Kidney tubule cell (primary cell): ENCODE data around the gene BARX1.
"Not testable (repeated sequence)": the region's sequence is repeated elsewhere in the genome, so short reads cannot be mapped to it uniquely, and the experiment has no call there.

Source experiments
- DNase-seq: peaks from one replicate; pipeline ENCODE4 v3.0.0-alpha.2; 2018; ENCODE audit warnings: low spot score

Gene BARX1

DNA sequence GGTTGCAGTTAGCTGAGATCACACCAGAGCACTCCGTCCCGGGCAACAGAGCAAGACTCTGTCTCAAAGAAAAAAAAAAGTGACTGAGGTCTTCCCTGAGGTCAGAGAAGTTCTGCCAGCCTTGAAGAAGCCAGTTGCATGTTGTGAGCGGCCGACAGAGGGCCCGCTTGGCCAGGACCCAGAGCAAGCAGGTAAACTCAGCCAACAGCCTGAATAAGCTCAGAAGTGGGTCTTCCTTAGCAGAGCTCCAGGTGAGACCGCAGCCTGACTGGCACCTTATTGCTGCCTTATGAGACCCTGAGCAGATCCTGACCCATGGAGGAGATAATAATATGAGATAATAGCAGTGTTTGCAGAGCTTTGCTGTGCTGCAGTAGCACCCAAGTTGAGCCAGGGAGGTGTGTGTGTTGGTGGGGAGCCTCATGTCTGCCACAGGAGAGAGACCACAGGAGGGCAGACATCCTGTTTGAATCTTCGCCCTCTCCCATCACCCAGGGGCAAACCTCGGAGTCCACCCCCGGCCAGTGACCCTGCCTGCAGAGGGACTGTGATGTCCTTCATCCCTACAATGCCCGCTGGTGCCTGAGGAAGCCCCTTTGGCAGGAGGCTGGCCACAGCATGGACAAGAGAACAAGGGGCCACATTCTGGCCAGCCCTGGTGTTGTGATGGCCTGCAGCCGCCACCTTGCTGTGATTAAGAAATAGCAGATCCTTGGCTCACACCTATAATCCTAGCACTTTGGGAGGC is 10.8 kb upstream of the BARX1 start:
- DNase-seq: peak; percentile 29

- no peak for DNase-seq
Observed at GRCh38 chr9:93964685-93965084, 9.5 kb upstream of the BARX1 start.

DNA sequence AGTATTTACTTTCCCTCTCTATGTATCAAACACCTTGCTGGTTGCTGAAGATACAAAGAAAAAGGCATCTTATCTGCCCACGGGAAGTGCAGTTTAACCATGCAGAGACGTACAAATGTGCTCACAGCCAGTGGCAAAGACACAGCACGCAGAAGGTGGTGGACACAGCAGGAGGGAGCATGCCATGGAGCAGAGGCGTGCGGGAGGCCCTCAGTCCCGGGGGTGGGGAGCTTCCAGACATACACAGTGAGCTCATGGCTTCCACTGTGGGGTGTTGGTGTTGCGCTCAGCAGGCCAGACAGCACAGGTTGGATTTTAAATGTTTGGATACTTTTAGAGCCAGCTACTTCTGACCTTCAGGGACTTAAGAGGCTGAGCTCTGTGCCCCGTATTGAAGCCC is 8.8 kb upstream of the BARX1 start:
- no peak for DNase-seq

DNA sequence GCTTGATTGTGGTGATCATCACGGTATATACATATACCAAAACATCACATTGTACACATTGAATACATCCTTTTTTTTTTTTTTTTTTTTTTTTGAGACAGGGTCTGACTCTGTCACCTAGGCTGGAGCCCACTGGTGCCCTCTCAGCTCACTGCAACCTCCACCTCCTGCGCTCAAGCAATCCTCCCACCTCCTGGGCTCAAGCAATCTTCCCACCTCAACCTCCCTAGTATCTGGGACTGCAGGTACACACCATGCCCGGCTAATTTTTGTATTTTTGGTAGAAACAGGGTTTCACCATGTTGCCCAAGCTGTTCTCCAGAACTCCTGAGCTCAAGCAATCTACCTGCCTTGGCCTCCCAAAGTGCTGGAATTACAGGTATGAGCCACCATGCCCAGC is 8.3 kb upstream of the BARX1 start:
- DNase-seq: not testable (repeated sequence)

DNA sequence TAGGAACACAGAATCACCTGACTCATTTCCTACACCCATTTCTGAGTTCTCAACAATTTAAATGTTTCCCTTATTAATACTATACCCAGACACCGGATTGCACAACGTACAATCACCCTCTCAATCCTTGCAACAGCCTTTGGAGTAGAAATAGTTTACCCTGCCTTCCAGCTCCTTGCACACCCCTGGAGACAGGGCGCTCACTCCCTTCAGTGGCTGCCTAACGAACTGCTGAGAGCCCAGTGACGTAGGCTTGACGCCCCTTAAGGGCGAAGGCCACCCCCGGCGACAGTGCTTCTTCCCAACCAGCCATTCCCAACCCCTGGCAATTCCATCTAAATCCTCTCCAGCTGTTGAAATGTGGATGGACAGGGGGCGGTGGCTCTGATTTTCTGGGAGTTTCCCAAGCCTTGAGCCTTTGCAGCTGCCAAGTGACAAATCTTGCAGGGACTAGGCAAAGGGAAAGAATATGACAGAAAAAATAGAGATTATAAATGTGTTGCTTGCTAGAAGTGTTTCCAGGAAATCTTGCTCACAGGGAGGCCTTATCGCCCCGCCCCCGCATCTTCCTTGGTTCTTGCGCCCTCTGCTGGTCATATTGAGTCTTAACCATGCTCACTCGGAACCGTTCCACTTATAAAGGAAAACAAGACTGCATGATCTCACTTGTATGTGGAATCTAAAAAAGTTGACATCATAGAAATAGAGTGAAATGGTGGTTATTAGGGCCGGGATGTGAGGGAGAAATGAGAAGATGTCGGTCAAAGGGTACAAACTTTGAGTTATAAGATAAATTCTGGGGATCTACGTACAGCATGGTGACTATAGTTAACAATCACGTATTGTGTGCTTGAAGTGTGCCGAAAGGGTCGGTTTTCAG is 7.6 kb upstream of the BARX1 start:
- DNase-seq: peak; percentile 73

GRCh38 chr9:93962017-93962416 is 6.9 kb upstream of the BARX1 start:
- no peak for DNase-seq

- no peak for DNase-seq
Observed at GRCh38 chr9:93960971-93961841, 6.1 kb upstream of the BARX1 start.

GRCh38 chr9:93960221-93960970 is 5.2 kb upstream of the BARX1 start:
- no peak for DNase-seq

- no peak for DNase-seq
Observed at GRCh38 chr9:93959739-93960154, 4.6 kb upstream of the BARX1 start.

DNA sequence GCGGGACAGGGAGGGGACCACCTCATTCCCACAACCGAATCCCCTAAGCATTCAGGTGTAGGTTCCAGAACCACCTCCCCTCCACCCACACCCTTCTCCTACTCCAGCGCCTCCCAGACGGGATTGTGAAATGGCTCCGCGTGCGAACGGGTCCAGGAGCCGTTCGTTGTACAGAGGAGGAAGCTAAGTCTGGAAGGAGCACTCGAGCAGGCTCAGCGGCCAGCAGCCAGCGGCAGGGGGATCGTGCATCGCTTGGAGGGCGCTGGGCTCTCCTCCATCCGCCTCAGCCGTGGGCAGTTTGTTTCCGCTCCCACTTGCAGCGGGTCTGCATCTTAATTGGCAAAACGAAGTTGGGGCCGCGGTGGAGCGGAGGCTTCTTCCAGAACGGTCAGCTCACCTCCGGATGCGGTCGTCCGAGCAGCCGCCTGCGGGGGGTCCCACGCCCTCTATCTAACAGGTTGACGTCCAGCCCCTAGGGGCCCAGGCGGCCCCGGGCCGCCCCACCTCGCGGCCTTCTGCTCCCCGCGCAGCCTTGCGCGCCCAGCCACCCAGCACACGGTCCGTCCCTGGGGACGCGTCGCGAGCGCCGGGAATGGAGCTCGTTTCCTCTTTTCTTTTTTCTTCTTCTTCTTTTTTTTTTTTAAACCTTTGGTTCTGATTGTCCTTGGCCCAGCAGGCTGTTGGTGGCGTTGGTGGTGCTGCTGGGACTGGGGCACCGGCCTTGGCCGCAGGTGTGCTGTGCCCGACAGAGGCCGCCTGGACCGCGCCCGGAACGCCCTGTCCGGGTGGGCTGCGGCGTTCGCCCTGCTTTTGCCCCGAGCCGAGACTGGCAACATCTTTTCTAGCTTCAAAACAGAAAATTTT is 3.9 kb upstream of the BARX1 start:
- no peak for DNase-seq

GRCh38 chr9:93958121-93958818 is 3.1 kb upstream of the BARX1 start:
- no peak for DNase-seq

DNA sequence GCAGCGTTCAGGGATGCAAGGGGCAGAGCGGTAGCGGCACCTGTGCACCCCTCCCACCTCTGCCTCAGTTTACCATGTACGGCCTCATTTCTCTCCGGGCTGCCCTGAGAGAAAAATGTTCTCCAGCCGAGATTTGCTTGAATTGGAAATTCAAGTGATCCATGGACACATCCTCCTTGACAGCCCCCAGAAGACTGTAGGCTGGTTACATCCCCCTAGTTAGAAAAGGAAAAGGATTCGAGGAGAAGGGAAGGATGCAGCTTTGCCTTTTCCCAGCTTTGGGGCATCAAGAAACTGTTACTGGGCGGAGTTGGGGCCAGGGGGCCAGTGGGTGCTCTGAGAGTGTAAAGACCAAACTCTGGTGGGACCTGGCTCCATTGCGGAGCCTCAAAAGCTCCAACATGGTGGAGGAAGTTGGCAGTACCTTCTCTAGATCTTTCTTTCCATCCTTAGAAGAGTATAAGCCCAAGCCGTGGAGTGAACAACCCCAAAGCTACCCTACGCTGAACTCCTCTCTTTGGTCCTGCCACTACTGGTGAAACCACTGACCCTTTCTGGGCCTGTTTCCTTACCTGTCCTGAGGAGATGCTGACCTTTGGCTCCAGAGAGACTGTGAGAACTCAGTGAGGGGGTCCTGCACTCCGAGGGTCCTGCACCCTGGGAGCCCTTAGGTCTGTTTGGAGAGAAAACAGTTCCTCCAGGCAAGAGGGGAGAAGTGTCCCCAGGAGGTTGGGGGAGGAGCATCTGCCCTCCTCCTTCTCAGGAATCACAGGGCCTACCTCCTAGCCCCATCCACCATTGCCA is 1.0 kb upstream of the BARX1 start:
- no peak for DNase-seq

DNA sequence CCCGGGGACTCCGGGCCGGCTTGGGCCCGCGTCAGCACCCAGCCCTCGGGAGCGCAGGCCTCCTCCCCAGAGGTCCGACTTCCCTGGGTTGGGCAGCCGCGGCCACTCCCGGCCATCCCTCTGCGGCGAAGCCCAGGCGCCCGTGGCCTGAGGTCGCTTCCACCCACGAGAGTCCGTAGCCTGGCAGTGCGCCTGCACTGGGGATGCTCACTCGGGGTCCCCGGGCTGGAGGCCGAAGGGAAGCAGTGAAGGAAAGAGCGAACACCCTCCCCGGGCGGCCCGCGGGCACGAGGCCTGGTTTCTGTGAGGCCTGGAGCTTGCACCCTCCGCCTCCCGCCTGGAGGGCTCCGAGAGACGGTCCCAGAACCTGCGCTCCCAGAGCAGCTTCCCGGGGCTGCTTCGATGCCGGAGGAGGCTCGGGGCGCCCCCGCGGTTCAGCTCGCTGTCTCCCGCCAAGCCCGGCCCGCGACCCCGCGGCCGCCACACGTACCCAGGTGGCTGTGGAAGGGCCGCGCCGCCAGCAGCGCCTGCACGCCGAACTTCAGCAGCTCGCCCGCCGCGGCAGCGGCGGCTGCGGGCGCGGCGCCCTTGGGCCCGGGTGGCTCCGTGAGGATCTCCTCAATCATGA is 607 bp downstream of the BARX1 start:
- no peak for DNase-seq

- no peak for DNase-seq
Observed at GRCh38 chr9:93953496-93954433, 1.4 kb downstream of the BARX1 start.

DNA sequence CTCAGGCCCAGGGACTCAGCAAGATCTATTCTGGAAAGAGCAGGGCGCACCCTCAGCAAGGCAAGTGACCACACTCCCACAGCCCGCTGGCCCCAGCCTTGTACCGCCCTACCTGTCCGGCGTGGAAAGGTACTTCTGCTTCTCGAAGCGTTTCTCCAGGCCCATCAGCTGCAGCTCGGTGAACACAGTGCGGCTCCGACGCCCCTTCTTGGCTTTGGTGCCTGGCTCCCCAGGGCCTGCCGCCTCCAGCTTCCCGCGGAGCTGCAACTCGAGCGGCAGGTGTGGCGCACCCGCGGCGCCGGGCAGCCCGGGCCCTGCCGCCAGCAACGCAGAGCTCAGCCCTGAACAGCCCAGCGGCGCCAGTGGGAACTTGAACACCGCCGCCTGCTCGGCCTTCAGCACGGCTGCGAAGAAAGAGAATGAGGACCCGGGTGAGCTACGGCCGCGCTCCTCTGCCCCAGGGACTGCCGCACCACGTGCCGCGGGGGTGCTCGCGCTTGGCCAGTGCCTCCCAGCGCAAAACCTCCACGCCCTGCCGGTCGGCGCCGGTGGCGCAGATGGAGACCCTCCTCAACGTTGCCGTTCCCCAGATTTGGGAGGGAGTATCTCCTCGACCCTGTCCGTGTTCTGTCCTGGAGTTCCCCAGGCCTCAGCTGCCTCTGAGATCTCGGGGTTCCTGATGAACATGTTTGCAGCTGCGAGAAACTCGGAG is 2.2 kb downstream of the BARX1 start:
- no peak for DNase-seq

DNA sequence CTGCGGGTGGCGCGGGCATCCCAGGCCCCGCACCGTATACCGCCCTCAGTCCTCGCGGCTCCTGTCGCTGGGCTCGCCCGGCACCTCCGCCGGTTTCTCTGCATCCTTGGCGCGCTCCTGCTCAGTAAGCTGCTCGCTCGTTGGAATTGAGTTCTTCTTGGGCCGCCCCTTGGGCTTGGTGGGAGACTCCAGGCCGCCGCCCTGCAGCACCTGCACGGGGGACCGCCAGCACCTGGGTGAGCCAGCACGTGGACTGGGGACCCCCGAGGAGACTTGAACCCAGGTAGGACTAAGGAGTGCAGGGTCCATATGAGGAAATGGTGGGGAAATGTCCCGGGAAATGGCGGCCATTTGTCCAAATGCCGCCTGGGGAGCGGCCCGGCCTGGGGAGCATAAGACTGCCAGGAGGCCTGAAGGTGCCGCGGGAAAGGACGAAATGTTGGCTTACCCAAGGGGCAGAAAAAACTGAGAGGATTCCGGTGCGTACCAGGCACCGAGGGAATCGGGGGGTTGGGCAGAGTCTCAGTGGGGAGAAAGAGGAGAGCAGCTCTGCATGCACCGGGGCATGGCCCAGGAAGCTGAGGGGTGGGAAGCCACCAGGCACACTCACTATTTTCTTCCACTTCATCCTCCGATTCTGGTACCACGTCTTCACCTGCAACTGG is 2.9 kb downstream of the BARX1 start:
- DNase-seq: no peak
